PC-9 (cell line): Measurements from ENCODE around the gene HTR2A. TPM values are rescaled to one million over a fixed set of nuclear protein-coding genes. Genes with fewer than 3 reads are reported as not detected.

Source experiments
- BruUV-seq: library from RNA; stranded (reverse); fragments of 400-500 nt; replicated peaks from 2 replicates; lab custom pipeline; 2021; lab: Mats Ljungman, UMichigan
- CTCF ChIA-PET: fragments of 300-600 bp; sonication (Branson Sonifier 250); formaldehyde crosslinking; loops from one replicate; lab custom pipeline; 2022; ENCODE audit warnings: antibody characterized with exemption; lab: Charles Lee
- POLR2A ChIA-PET: fragments of 300-600 bp; sonication (Branson Sonifier 250); formaldehyde crosslinking; loops from one replicate; lab custom pipeline; 2022; ENCODE audit warnings: antibody characterized with exemption; ENCODE audit not compliant: unreplicated experiment; lab: Charles Lee
- DNase-seq, 2 experiments: peaks; one replicate each; pipeline versions ENCODE4 v3.0.0 to v3.0.0-alpha.2; 2015 to 2022; ENCODE audit warnings: mixed read lengths in 1 of 2
- H2AFZ ChIP-seq: fragments of 200-600 bp; sonication (generic); 2 replicates; pipeline ENCODE4 v1.8.1; 2017; ENCODE audit warnings: antibody characterized with exemption
- H3F3A ChIP-seq: fragments of 200-600 bp; sonication (generic); 2 replicates; pipeline ENCODE4 v1.8.1; 2017; ENCODE audit warnings: antibody characterized with exemption, mild to moderate bottlenecking, low read depth; ENCODE audit not compliant: insufficient read depth
- H3K27ac ChIP-seq: fragments of 200-600 bp; sonication (generic); 2 replicates; pipeline ENCODE4 v1.6.1; 2016; ENCODE audit warnings: mixed run types
- H3K27me3 ChIP-seq: fragments of 200-600 bp; sonication (generic); 2 replicates; pipeline ENCODE4 v1.6.1; 2016; ENCODE audit warnings: low read depth, mixed run types; ENCODE audit not compliant: insufficient read depth
- H3K36me3 ChIP-seq: fragments of 200-600 bp; sonication (generic); 2 replicates; pipeline ENCODE4 v1.6.1; 2016; ENCODE audit warnings: low read depth, mixed run types
- H3K4me1 ChIP-seq: fragments of 200-600 bp; sonication (generic); replicated peaks from 2 replicates; pipeline ENCODE4 v1.6.1; 2016; ENCODE audit warnings: mixed run types; ENCODE audit not compliant: insufficient read depth
- H3K4me2 ChIP-seq: fragments of 200-600 bp; sonication (generic); 2 replicates; pipeline ENCODE4 v1.6.1; 2017; ENCODE audit warnings: mixed run types
- H3K4me3 ChIP-seq: fragments of 200-600 bp; sonication (generic); 2 replicates; pipeline ENCODE4 v1.6.1; 2016; ENCODE audit warnings: mixed run types
- H3K79me2 ChIP-seq: fragments of 200-600 bp; sonication (generic); 2 replicates; pipeline ENCODE4 v1.6.1; 2017; ENCODE audit warnings: low read depth, mixed run types
- H3K9me2 ChIP-seq: fragments of 200-600 bp; sonication (generic); 2 replicates; pipeline ENCODE4 v1.8.1; 2017; ENCODE audit warnings: mild to moderate bottlenecking; ENCODE audit not compliant: insufficient read depth
- H3K9me3 ChIP-seq: fragments of 200-600 bp; sonication (generic); 2 replicates; pipeline ENCODE4 v1.8.1; 2016; ENCODE audit warnings: low read depth; ENCODE audit not compliant: insufficient read depth
- H4K20me1 ChIP-seq: fragments of 200-600 bp; sonication (generic); 2 replicates; pipeline ENCODE4 v1.8.1; 2017; ENCODE audit not compliant: insufficient read depth
- EZH2 ChIP-seq: fragments of 200-600 bp; sonication (generic); IDR thresholded peaks from 2 replicates; pipeline ENCODE4 v1.8.0; 2017; ENCODE audit warnings: antibody characterized with exemption, low read depth
- intact Hi-C: fragments of 100-400 bp; cut with micrococcal nuclease; formaldehyde crosslinking; loops from one replicate; pipeline ENCODE4 v1.10.0; 2022; ENCODE audit not compliant: unreplicated experiment
- total RNA-seq: library from RNA; stranded (reverse); gene quantifications from 2 replicates; pipeline ENCODE4 v1.2.3, GENCODE V29; 2021
- TF ChIP-seq, protein P1 (sequence below): fragments of 200-600 bp; sonication (generic); conservative IDR thresholded peaks from 2 replicates; pipeline ENCODE4 v1.6.1; 2017; ENCODE audit warnings: mixed run types, antibody characterized with exemption, mild to moderate bottlenecking, moderate library complexity

Gene HTR2A
- total RNA-seq, 1 experiment from 2014 or later = not detected

DNA sequence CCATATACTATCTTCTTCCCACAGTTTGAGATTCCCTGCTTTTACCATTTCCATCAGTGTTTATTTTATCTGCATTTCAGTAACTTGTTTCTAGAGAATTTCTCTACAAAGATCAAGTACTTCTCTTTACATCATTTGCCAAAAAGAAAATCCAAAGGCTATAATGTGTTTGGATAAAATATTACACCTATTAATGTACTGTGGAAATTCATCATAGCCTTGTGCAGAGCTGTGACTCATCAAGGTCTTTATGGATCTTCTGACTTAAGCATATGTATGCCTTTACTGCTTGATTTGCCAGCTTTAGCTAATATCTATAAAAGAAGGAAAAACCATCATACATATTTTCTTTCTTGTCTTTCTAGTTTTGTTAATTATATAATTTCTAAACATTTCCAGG lies 9.6 kb upstream of the HTR2A start:
- H3K4me3 ChIP-seq = no peak overlapping the region
- H3K9me3 ChIP-seq = no peaks in the 10 kb centered on the region
- intact Hi-C loops = no loop called here
- no peaks in the 10 kb centered on the region for H3K4me1 ChIP-seq
- no peak for DNase-seq
- TF ChIP-seq, protein P1, sequence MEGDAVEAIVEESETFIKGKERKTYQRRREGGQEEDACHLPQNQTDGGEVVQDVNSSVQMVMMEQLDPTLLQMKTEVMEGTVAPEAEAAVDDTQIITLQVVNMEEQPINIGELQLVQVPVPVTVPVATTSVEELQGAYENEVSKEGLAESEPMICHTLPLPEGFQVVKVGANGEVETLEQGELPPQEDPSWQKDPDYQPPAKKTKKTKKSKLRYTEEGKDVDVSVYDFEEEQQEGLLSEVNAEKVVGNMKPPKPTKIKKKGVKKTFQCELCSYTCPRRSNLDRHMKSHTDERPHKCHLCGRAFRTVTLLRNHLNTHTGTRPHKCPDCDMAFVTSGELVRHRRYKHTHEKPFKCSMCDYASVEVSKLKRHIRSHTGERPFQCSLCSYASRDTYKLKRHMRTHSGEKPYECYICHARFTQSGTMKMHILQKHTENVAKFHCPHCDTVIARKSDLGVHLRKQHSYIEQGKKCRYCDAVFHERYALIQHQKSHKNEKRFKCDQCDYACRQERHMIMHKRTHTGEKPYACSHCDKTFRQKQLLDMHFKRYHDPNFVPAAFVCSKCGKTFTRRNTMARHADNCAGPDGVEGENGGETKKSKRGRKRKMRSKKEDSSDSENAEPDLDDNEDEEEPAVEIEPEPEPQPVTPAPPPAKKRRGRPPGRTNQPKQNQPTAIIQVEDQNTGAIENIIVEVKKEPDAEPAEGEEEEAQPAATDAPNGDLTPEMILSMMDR = no peak
- TF ChIP-seq EZH2 = no peak
- no TSS peak for BruUV-seq
- H2AFZ ChIP-seq = no peak overlapping the region
- CTCF ChIA-PET = no interaction called here
- no peak overlapping the region for H3K27ac ChIP-seq
- no peaks in the 10 kb centered on the region for H3F3A ChIP-seq
- no peak overlapping the region for H3K4me2 ChIP-seq
- no peaks in the 10 kb centered on the region for H4K20me1 ChIP-seq
- no peaks in the 10 kb centered on the region for H3K79me2 ChIP-seq
- POLR2A ChIA-PET = no interaction called here
- H3K36me3 ChIP-seq = no peaks in the 10 kb centered on the region
- H3K27me3 ChIP-seq = no peaks in the 10 kb centered on the region
- H3K9me2 ChIP-seq = no peaks in the 10 kb centered on the region

DNA sequence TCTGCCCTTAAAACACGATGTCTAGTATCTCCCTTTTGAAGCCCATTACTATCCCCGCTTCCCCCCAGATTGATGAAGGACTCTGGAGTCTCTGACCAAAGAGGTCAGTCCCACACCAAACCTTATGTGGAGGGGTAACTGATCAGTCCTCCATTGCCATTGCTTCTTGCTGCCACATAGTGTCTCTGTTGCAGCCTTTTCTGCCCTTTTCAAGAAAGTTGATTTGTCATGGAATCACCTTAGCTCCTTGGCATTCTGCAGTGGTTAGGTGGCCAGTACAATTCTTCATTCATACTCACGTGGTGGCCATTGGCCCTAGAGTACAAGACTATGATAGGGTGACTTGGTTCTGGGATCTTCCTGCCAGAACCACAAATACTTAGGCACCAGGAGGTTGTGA lies 8.4 kb upstream of the HTR2A start:
- intact Hi-C loops = no loop called here
- Histone ChIP-seq H2AFZ (no peak overlapping the region), H3K4me2 (no peak overlapping the region), H3K9me2 (no peaks in the 10 kb centered on the region), H3K4me3 (no peak overlapping the region), H3K9me3 (no peaks in the 10 kb centered on the region), H3K4me1 (no peaks in the 10 kb centered on the region), H3K27ac (no peak overlapping the region), H3K79me2 (no peaks in the 10 kb centered on the region), H3K36me3 (no peaks in the 10 kb centered on the region), H3F3A (no peaks in the 10 kb centered on the region), H4K20me1 (no peaks in the 10 kb centered on the region), H3K27me3 (no peaks in the 10 kb centered on the region)
- CTCF ChIA-PET = no interaction called here
- TF ChIP-seq, protein P1 = no peak
- no peak for TF ChIP-seq EZH2
- BruUV-seq = no TSS peak
- POLR2A ChIA-PET = no interaction called here
- DNase-seq = no peak

DNA sequence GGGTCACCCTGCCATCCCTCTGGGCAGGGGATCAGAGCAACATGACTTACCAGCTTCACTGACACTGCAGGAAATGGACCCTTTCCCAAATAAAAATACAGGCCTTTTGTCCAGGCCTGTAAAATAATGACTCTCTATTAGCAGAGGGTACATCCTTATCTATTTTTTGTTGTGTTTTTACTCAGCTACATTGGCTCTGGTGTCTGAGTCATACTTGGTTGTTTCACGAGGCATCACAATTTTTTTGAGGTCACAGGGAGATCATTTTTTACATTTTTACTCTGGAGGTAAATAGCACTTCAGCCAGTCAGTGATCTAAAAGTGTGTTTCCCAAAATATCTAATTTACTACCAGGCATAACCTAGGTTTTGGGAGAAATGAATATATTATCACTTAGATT lies 6.9 kb upstream of the HTR2A start:
- ChIA-PET POLR2A (no interaction called here), CTCF (no interaction called here)
- Histone ChIP-seq H3K9me3 (no peaks in the 10 kb centered on the region), H3K9me2 (no peaks in the 10 kb centered on the region), H3K27me3 (no peaks in the 10 kb centered on the region), H3F3A (no peaks in the 10 kb centered on the region), H3K27ac (no peak overlapping the region), H3K36me3 (no peaks in the 10 kb centered on the region), H2AFZ (no peak overlapping the region), H3K4me2 (no peak overlapping the region), H4K20me1 (no peaks in the 10 kb centered on the region), H3K4me1 (no peaks in the 10 kb centered on the region), H3K79me2 (no peaks in the 10 kb centered on the region), H3K4me3 (no peak overlapping the region)
- TF ChIP-seq, protein P1 = no peak
- TF ChIP-seq EZH2 = no peak
- DNase-seq = no peak
- intact Hi-C loops = no loop called here
- BruUV-seq = no TSS peak
